GM12873 (cell line): Measurements from ENCODE around the gene SORBS2.

Experiments
- CTCF ChIP-seq: IDR thresholded peaks from 2 replicates; pipeline ENCODE4 v1.5.1; 2012; ENCODE audit warnings: low read depth, mild to moderate bottlenecking, moderate library complexity, low read length, control low read depth; ENCODE audit not compliant: insufficient read depth; ENCODE audit errors: missing control alignments

Gene SORBS2

GRCh38 chr4:185726931-185727330, 85.1 kb downstream of the SORBS2 start:
- no peak for TF ChIP-seq CTCF

- no peak for TF ChIP-seq CTCF
These were observed 88.2 kb downstream of the SORBS2 start for GRCh38 chr4:185723631-185724260.

- no peak for TF ChIP-seq CTCF
These were observed 90.0 kb downstream of the SORBS2 start for GRCh38 chr4:185722029-185722316.

- no peak for TF ChIP-seq CTCF
These were observed 90.6 kb downstream of the SORBS2 start for GRCh38 chr4:185721190-185722028.

- TF ChIP-seq CTCF = no peak
These were observed 92.5 kb downstream of the SORBS2 start for GRCh38 chr4:185719500-185719858.

GRCh38 chr4:185718578-185719499, 93.2 kb downstream of the SORBS2 start:
- TF ChIP-seq CTCF = no peak

- TF ChIP-seq CTCF = no peak
These were observed 94.6 kb downstream of the SORBS2 start for GRCh38 chr4:185717377-185717741.
